Activated CD4-positive, alpha-beta T cell treated with anti-CD3 and anti-CD28 coated beads, Interleukin-2, amount 50 U/mL, for 24 hours (primary cell): ENCODE data around the gene ARMC8.

Experiments
- DNase-seq, 2 donors: peaks; one replicate each; pipeline ENCODE4 v3.0.0-alpha.2; 2020; ENCODE audit warnings: low read depth in 1 of 2, low spot score in 1 of 2

ARMC8 gene

DNA sequence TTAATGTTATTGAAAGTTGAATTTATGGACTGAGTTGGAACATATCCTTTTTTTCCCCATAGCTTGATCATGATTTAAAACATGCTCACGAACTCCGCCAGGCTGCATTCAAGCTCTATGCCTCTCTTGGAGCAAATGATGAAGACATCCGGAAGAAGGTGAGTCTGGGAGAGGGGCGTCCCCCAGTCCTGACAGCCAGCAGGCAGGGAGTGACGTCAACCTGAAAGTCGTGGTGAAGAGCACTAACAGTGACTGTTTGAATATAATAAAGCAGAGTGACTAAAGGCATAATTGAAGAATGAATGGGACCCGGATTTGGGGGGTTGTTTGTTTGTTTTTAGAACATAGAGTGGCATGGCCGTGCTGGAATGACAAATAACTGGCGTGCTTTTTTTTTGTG, 57.9 kb downstream of the ARMC8 start:
- DNase-seq = no peak

GRCh38 chr3:138249636-138250035, 62.5 kb downstream of the ARMC8 start:
- DNase-seq = no peak

- no peak for DNase-seq
Measured at GRCh38 chr3:138253609-138254008, 66.5 kb downstream of the ARMC8 start.

GRCh38 chr3:138254216-138254615, 67.1 kb downstream of the ARMC8 start:
- DNase-seq = no peak

GRCh38 chr3:138256022-138256421, 68.9 kb downstream of the ARMC8 start:
- no peak for DNase-seq

DNA sequence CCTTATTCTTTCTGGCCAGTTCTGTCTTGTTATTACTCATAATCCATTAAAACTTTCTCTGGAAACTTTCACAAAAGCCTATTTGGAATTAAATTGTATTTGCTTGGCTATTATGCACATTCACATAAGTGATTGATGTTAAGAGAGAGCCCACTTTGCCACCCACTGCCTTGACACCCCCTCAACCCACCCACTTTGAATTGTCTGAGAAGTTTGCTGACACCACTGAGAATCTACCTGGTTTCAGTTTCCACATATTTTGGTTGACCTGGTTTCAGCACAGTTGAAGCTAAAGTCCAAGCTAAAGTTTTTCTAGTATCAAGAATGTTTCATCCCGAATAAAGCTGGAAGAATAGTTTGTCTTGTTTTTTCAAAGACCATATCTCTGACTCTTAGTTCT, 70.9 kb downstream of the ARMC8 start:
- DNase-seq = no peak

GRCh38 chr3:138259126-138259525, 72.0 kb downstream of the ARMC8 start:
- no peak for DNase-seq

DNA sequence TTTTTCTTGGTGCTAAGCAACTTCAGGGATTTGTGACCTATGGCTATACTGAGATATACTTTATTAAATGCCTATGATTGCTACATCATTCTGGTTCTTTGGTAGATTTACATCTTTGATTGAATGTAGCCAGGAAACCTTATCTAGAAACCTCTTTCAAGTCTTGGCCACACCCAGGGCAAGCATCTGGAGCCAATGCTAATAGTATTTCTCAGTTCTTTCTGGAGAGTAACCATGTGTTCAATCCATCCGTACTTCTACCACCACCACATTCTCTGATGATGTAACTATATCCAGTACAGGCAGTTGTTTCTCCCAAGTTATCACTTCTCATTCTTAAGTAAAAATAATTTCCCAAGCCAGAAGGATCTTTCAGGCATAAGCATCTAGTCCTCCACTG, 73.5 kb downstream of the ARMC8 start:
- no peak for DNase-seq

DNA sequence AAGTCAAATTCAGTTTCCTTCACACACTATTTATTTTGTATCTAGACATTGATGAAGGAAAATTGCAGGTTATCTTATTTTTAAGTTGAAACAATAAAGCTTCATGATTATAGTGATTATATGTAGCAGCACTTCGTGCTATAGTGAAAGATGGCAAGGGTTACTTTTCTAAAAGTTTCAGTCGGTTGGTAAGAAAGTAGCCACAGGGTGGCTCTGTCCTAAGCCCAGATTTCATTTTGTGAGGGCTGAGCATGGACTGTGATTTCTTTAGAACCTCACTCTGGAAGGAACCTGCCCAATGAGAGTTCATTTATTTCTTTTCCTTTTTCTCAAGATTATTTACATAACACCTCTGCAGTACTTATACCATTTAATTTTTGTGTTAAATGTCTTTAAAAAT, 76.0 kb downstream of the ARMC8 start:
- no peak for DNase-seq

- no peak for DNase-seq
Measured at GRCh38 chr3:138265745-138266144, 78.6 kb downstream of the ARMC8 start.

- DNase-seq = no peak
Measured at GRCh38 chr3:138267083-138267482, 80.0 kb downstream of the ARMC8 start.

DNA sequence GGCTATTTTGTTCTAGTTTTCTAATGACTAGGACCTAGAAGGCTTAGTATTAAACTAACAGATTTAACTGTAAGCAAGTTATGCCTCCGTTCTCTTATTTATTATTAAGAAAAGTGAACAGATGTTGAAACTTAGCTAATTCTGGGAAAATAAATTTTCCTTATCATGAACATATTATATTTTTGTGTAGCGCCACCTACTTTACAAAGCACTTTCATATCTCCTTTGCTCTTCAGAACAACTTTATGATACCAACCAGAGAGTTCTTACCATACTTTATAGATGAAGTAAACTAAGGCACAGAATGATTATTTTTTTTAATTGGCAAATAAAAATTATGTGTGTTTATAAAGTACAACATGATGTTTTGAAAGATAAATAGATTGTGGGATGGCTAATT, 83.1 kb downstream of the ARMC8 start:
- DNase-seq = no peak

GRCh38 chr3:138271189-138271794, 84.2 kb downstream of the ARMC8 start:
- DNase-seq = no peak

DNA sequence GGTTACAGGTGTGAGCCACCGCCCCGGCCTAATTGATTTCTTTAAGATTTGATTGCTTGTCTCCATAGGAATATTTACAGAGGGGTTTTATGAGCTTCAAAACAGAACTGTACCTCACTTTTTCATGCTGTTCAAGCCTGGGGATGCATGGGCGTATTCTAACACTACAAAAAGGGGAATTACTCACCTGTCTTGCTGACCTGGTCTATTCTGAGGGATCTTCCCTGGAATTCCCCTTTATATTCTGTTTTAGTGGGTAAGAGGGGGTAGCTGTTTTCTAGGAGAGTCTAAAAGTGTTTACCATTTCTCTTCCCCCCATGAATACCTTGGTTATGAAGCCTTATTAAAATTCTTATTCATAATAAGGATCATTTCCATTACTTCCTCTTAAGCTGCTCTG, 94.5 kb downstream of the ARMC8 start:
- no peak for DNase-seq

DNA sequence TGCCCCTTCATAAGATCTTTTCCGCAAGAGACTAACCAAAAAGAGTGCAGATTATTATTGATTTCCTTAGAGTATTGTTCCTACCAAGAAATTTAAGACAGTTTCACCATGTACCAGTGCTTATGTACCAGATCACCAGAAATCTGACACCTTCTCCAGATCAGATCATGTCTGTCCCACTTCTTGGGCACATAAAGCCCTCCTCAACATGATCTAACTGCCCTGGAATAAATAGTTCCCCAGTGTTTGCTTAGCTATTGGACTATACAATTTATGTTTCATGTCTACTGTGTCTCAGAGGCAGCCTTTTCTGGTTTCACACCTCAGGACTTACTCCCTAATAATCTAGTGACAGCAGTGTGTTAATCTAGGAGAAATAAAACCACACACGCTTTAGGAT, 95.7 kb downstream of the ARMC8 start:
- no peak for DNase-seq

- no peak for DNase-seq
Measured at GRCh38 chr3:138284079-138284478, 97.0 kb downstream of the ARMC8 start.

GRCh38 chr3:138284957-138285477, 97.9 kb downstream of the ARMC8 start:
- no peak for DNase-seq

GRCh38 chr3:138289260-138289659, 102.2 kb downstream of the ARMC8 start:
- DNase-seq = no peak

GRCh38 chr3:138289701-138290100, 102.6 kb downstream of the ARMC8 start:
- no peak for DNase-seq

DNA sequence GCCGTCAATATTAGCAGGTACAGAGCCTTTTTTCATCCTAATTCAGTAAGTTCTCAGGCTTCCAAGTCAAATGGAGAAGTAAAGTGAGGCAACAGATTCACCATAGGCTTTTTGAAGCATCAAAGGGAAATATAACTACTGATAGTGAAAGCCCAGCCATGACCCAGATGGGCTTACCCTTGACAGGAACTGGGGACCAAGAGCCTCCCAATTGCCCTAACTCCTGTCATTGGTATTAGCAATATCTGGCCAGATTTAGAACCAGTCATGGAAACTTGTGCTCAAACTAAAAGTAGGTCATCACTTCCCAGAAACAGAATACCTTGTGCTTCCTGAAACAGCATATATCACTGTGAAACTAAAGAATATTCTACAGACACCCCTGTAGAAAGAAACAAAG, 109.5 kb downstream of the ARMC8 start:
- DNase-seq = peak in 1 of 2 donors; percentile 3

DNA sequence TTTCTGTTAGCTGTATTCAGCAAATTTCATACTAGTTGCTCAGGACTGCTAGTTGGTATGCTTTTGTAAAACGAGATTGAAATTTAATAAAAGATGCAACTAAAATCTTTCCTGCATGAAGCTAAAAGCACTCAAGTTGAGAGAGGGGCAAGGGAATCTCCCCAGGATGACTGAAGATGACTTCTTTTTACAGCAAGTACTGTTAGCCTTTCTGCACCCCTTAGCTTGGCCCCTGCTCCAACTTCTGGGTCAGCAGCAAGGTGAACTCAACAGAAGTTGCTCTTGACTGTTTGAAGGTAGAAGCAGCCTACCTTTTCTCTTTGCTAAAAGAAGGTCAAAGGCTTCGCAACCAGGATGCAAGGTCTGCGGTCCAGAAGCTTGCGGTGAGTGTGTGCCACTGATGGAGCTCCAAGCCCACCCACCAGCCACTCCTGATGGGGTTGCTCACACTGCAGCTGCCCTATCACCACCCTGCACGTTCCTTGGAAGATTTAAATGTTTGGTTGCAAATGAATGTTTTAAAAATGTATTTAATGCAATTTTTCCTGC, 110.0 kb downstream of the ARMC8 start:
- no peak for DNase-seq

GRCh38 chr3:138297876-138298275, 110.8 kb downstream of the ARMC8 start:
- DNase-seq = no peak

DNA sequence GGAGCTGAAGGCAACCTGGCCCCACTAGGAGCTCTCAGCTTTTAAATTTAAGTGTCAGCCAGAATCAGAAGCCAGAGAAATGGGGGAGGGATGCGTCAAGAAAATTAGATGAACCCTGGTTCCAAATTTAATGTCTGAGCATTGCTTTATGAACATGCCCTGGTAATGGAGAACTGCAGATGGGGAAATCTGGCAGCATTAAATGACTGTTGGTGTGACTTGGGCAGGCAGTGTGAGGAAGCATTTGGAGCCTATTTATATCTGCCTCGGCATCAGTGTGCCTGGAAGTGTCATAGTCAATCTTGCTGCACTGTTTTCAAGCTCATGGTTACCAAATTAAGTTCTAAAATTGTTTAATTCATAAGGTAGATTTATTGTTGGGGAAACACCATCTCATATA, 113.5 kb downstream of the ARMC8 start:
- no peak for DNase-seq
